Fibroblast of villous mesenchyme (primary cell): ENCODE measurements around the gene PTBP2. TPM values are rescaled to one million over a fixed set of nuclear protein-coding genes. Genes with fewer than 3 reads are reported as not detected.
A peak's percentile ranks its signal among the peaks of the same experiment; 100 is the strongest.
"Not testable (repeated sequence)": the region's sequence is repeated elsewhere in the genome, so short reads cannot be mapped to it uniquely, and the experiment has no call there.

Experiments
- DNase-seq: peaks from one replicate; pipeline ENCODE4 v3.0.0-alpha.2; 2010; ENCODE audit warnings: low read depth
- H3K4me3 ChIP-seq: 2 replicates; pipeline ENCODE4 v1.5.1; 2011; ENCODE audit warnings: low read depth, mild to moderate bottlenecking, low read length
- CTCF ChIP-seq: IDR thresholded peaks from 2 replicates; pipeline ENCODE4 v1.5.1; 2012; ENCODE audit warnings: low read depth, mild to moderate bottlenecking, low read length; ENCODE audit not compliant: insufficient read depth
- total RNA-seq: library from RNA; depleted of rRNA; stranded (reverse); fragments of >200 nt; gene quantifications from 2 replicates; pipeline ENCODE4 v1.2.3, GENCODE V29; 2012

PTBP2 gene
- total RNA-seq, 1 donor, result 14.2 TPM

- no peak for TF ChIP-seq CTCF
- H3K4me3 ChIP-seq, result no peak overlapping the region
- DNase-seq, result no peak
These were observed 50.8 kb downstream of the PTBP2 start for GRCh38 chr1:96772349-96772748.

DNA sequence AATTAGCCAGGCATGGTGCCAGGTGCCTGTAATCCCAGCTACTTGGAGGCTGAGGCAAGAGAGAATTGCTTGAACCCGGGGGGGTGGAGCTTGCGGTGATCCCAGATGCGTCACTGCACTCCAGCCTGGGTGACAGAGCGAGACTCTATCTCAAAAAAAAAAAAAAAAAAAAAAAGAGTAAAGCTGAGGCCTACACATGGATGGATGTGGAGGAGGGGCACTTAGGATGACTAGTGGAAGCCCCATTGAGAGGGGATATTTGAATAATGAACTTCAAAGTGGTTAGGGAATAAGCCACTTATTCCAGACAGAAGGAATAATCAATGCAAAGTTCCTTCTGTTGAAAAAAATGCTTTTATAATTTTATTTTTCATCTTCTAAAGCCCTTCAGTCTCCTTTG, 51.4 kb downstream of the PTBP2 start:
- no peak for TF ChIP-seq CTCF
- no peak overlapping the region for H3K4me3 ChIP-seq
- DNase-seq, result no peak

DNA sequence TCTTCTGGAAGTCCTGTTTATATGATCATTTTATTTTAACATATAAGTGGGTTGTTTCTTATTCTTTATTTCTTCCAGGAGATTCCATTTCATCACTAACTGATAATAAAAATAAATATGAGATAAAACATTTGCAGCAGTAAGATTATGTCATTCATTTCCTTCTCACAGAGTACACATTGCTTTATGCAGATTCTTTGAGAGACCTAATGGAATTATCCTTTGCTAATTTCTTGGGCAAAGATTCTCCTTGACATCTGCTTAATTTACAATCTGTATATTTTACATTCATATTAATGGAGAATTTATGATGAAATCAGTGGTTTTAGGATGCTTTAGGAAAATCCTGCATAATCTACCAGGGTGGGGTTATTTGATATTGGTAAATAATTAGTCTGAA, 60.6 kb downstream of the PTBP2 start:
- DNase-seq, result peak; percentile 5
- TF ChIP-seq CTCF, result no peak
- no peak overlapping the region for H3K4me3 ChIP-seq

GRCh38 chr1:96782856-96783255, 61.3 kb downstream of the PTBP2 start:
- no peak for TF ChIP-seq CTCF
- H3K4me3 ChIP-seq, result no peak overlapping the region
- DNase-seq, result no peak

GRCh38 chr1:96790599-96790998, 69.0 kb downstream of the PTBP2 start:
- no peak for TF ChIP-seq CTCF
- no peak for DNase-seq
- H3K4me3 ChIP-seq, result no peak overlapping the region

- no peak overlapping the region for H3K4me3 ChIP-seq
- no peak for TF ChIP-seq CTCF
- DNase-seq, result no peak
These were observed 70.6 kb downstream of the PTBP2 start for GRCh38 chr1:96792220-96792619.

GRCh38 chr1:96801696-96802095, 80.1 kb downstream of the PTBP2 start:
- H3K4me3 ChIP-seq, DNase-seq: not testable (repeated sequence)
